Esophagus squamous epithelium (tissue), 5 donors: ENCODE results near the gene IGFBP6. TPM values are rescaled to one million over a fixed set of nuclear protein-coding genes. Genes with fewer than 3 reads are reported as not detected.

Experiments
- DNase-seq: peaks from one replicate; lab custom pipeline; 2025; lab: John Stamatoyannopoulos, UW
- H3K27ac ChIP-seq, 4 donors: fragments of 200-600 bp; sonication (generic); one replicate each; pipeline ENCODE4 v1.5.1; 2016 to 2019; ENCODE audit warnings: mild to moderate bottlenecking in 1 of 4
- H3K27me3 ChIP-seq, 4 donors: fragments of 200-600 bp; sonication (generic); 1 replicate in 3 of 4; 2 replicates in 1 of 4; pipeline versions ENCODE4 v1.5.1 to v1.6.0; 2017 to 2021; ENCODE audit warnings: antibody characterized with exemption in 1 of 4
- H3K36me3 ChIP-seq, 3 donors: fragments of 200-600 bp; sonication (generic); one replicate each; pipeline ENCODE4 v1.5.1; 2016 to 2019
- H3K4me1 ChIP-seq, 3 donors: fragments of 200-600 bp; sonication (generic); one replicate each; pipeline ENCODE4 v1.5.1; 2017 to 2019
- H3K4me3 ChIP-seq, 4 donors: fragments of 200-600 bp; sonication (generic); 1 replicate in 3 of 4; 2 replicates in 1 of 4; pipeline ENCODE4 v1.5.1; 2016 to 2019; ENCODE audit warnings: mild to moderate bottlenecking in 2 of 4, moderate library complexity in 1 of 4
- H3K9me3 ChIP-seq, 3 donors: fragments of 200-600 bp; sonication (generic); one replicate each; pipeline ENCODE4 v1.5.1; 2016 to 2019
- CTCF ChIP-seq, 6 experiments: fragments of 450-650 bp in 4 of 6; fragments of 200-600 bp in 2 of 6; sonication (generic) in 2 of 6; IDR thresholded peaks; one replicate each; pipeline ENCODE4 v1.5.1; 2016 to 2019; ENCODE audit warnings: antibody characterized with exemption in 6 of 6, mild to moderate bottlenecking in 4 of 6, moderate library complexity in 4 of 6
- POLR2A ChIP-seq, 4 donors: fragments of 450-650 bp; IDR thresholded peaks; one replicate each; pipeline ENCODE4 v1.6.1; 2017; ENCODE audit warnings: antibody characterized with exemption in 4 of 4, mild to moderate bottlenecking in 4 of 4, moderate library complexity in 3 of 4
- WGBS, 2 donors: methylation state at CpG; one replicate each; pipeline ENCODE4 v1.1.5; 2018; 5-methylcytosine and 5-hydroxymethylcytosine counted together
- intact Hi-C: fragments of 100-400 bp; cut with DNase I; formaldehyde crosslinking; loops from one replicate; pipeline ENCODE4 v1.15.0; 2022
- total RNA-seq, 4 donors: library from RNA; depleted of rRNA; stranded (reverse); fragments of >200 nt; gene quantifications; one replicate each; pipeline ENCODE4 v1.1.0, GENCODE V29; 2016
- donor health status: DM: yes; HTN: yes; CAD: no.

Gene IGFBP6
- total RNA-seq, 4 donors from 2014 or later, result 34.5 to 506 (median 94.0) TPM

GRCh38 chr12:53069621-53070410, 27.7 kb upstream of the IGFBP6 start:
- Histone ChIP-seq H3K4me1 (peaks cover 53 to 99% (median 78%) of the 10 kb centered on the region in 3 donors), H3K36me3 (peaks cover 4 to 91% (median 9%) of the 10 kb centered on the region in 3 donors), H3K9me3 (no peaks in the 10 kb centered on the region), H3K4me3 (no peak overlapping the region), H3K27me3 (no peaks in the 10 kb centered on the region), H3K27ac (peak overlapping the region; percentile 34 to 84 (median 78))
- TF ChIP-seq POLR2A (IDR thresholded peaks at IDR 0.05) (no peak), CTCF (IDR thresholded peaks at IDR 0.05) (no peak)
- no peak for DNase-seq
- 30 to 47% methylated on average over 2 to 5 of the region's 12 CpGs for WGBS, 2 donors
- intact Hi-C loops, result loop anchor here (5.0 kb wide), 1 partner anchor 32 kb away; the partner anchor contains the start of gene SOAT2

GRCh38 chr12:53070877-53071492, 26.5 kb upstream of the IGFBP6 start:
- peaks cover 53 to 92% (median 69%) of the 10 kb centered on the region in 3 donors for H3K4me1 ChIP-seq
- intact Hi-C loops, result no loop called here
- H3K27ac ChIP-seq, result peak overlapping the region; percentile 21 to 84 (median 78)
- 43 to 59% methylated on average over 5 of the region's 7 CpGs for WGBS, 2 donors
- peaks cover 5 to 91% (median 11%) of the 10 kb centered on the region in 3 donors for H3K36me3 ChIP-seq
- no peaks in the 10 kb centered on the region for H3K27me3 ChIP-seq
- no peaks in the 10 kb centered on the region for H3K9me3 ChIP-seq
- no peak overlapping the region for H3K4me3 ChIP-seq
- DNase-seq, result no peak
- TF ChIP-seq POLR2A (IDR thresholded peaks at IDR 0.05), result no peak
- no peak for TF ChIP-seq CTCF (IDR thresholded peaks at IDR 0.05)

- intact Hi-C loops, result no loop called here
- Histone ChIP-seq H3K27me3 (no peaks in the 10 kb centered on the region), H3K27ac (peak overlapping the region; percentile 21 to 84 (median 78)), H3K4me3 (peak overlapping the region in 1 of 4 donors; percentile 12), H3K36me3 (peaks cover 5 to 92% (median 11%) of the 10 kb centered on the region in 3 donors), H3K9me3 (no peaks in the 10 kb centered on the region), H3K4me1 (peaks cover 57 to 92% (median 63%) of the 10 kb centered on the region in 3 donors)
- WGBS, 2 donors, result 35 to 36% methylated on average over 10 of the region's 11 CpGs
- DNase-seq, result no peak
- no peak for TF ChIP-seq POLR2A (IDR thresholded peaks at IDR 0.05)
- no peak for TF ChIP-seq CTCF (IDR thresholded peaks at IDR 0.05)
Observed at GRCh38 chr12:53071591-53072551, 25.6 kb upstream of the IGFBP6 start.

- Histone ChIP-seq H3K27ac (peak overlapping the region in 3 of 4 donors; percentile 66 to 80 (median 68)), H3K4me3 (no peak overlapping the region), H3K9me3 (no peaks in the 10 kb centered on the region), H3K27me3 (no peaks in the 10 kb centered on the region), H3K36me3 (peaks cover 5 to 78% (median 11%) of the 10 kb centered on the region in 3 donors), H3K4me1 (peaks cover 67 to 93% (median 76%) of the 10 kb centered on the region in 3 donors)
- intact Hi-C loops, result no loop called here
- no peak for TF ChIP-seq CTCF (IDR thresholded peaks at IDR 0.05)
- no peak for TF ChIP-seq POLR2A (IDR thresholded peaks at IDR 0.05)
- WGBS, 2 donors, result 32 to 54% methylated on average over 6 of the region's 6 CpGs
- DNase-seq, result no peak
Observed at GRCh38 chr12:53073881-53074280, 23.6 kb upstream of the IGFBP6 start.
